Gastrocnemius medialis (tissue), 4 donors: ENCODE measurements around the gene VTCN1.
"Not testable (repeated sequence)": the region's sequence is repeated elsewhere in the genome, so short reads cannot be mapped to it uniquely, and the experiment has no call there.

Source experiments
- POLR2A ChIP-seq, 2 donors: fragments of 450-650 bp; IDR thresholded peaks; one replicate each; pipeline ENCODE4 v1.6.1; 2017; ENCODE audit warnings: antibody characterized with exemption in 2 of 2, mild to moderate bottlenecking in 2 of 2, moderate library complexity in 2 of 2
- TF ChIP-seq, protein P1 (sequence below), 5 experiments: fragments of 450-650 bp in 3 of 5; fragments of 200-600 bp in 2 of 5; sonication (generic) in 2 of 5; IDR thresholded peaks in 4 of 5; conservative IDR thresholded peaks in 1 of 5; 1 replicate in 4 of 5; 2 replicates in 1 of 5; pipeline ENCODE4 v1.5.1; 2016 to 2019; ENCODE audit warnings: antibody characterized with exemption in 5 of 5, mild to moderate bottlenecking in 3 of 5, moderate library complexity in 3 of 5

GRCh38 chr1:117119144-117119543 lies 91.6 kb downstream of the VTCN1 start:
- TF ChIP-seq POLR2A (IDR thresholded peaks at IDR 0.05) = not testable (repeated sequence)
- TF ChIP-seq, protein P1, sequence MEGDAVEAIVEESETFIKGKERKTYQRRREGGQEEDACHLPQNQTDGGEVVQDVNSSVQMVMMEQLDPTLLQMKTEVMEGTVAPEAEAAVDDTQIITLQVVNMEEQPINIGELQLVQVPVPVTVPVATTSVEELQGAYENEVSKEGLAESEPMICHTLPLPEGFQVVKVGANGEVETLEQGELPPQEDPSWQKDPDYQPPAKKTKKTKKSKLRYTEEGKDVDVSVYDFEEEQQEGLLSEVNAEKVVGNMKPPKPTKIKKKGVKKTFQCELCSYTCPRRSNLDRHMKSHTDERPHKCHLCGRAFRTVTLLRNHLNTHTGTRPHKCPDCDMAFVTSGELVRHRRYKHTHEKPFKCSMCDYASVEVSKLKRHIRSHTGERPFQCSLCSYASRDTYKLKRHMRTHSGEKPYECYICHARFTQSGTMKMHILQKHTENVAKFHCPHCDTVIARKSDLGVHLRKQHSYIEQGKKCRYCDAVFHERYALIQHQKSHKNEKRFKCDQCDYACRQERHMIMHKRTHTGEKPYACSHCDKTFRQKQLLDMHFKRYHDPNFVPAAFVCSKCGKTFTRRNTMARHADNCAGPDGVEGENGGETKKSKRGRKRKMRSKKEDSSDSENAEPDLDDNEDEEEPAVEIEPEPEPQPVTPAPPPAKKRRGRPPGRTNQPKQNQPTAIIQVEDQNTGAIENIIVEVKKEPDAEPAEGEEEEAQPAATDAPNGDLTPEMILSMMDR (IDR thresholded peaks at IDR 0.05 in 4 of 5, conservative IDR thresholded peaks at IDR 0.05 in 1 of 5) = not testable (repeated sequence)
